Measurements from ENCODE around the gene CD160.
"Not testable (repeated sequence)": the region's sequence is repeated elsewhere in the genome, so short reads cannot be mapped to it uniquely, and the experiment has no call there.

Gene CD160

DNA sequence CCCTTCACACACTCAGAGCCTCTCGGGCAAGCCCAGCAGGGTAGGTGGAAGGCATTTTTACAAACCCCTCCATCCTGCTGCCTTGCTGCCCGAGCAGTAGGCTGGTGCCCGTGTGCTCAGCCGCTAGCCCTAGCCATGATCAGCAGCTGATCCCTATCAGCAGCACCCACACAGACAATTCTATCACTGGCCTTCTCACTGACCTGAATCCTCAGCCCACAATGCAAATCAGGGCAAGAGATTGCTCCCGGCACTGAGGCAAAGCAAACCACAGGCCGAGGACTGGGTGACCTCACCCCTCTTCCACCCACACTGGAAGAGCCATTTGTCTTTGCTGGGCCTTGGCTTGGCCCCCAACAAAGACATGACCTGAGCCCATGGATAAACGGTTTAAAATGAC lies 11.2 kb upstream of the CD160 start:
- peak; percentile 94 for FAIRE-seq
- peak; percentile 88 for DNase-seq (ENCODE audit: low spot score)

DNA sequence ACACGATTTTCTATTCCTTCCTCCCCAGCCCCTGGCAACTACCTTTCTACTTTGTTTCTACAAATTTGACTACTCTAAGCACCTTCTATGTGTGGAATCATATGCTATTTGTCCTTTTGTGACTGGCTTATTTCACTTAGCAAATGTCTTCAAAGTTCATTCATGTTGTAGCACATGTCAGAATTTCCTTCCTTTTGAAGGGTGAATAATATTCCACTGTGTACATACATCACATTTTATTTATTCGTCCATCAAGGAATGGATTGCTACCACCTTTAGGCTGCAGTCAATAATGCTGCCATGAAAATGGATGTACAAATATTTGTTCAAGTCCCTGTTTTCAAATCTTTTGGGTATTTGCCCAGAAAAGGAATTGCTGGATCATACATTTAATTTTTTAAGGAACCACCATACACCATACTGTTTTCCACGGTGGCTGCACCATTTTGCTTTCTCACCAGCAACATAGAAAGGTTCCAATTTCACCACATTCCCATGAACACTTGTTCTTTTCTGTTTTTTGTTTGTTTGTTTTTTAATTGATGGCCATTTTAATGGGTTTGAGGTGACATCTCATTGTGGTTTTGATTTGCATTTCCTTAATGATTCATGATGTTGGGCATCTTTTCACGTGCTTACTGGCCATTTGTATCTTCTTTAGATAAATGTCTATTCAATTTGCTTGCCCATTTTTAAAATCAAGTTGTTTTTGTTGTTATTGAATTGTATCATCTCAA lies 8.8 kb upstream of the CD160 start:
- no peak for DNase-seq (ENCODE audit: low spot score)
- FAIRE-seq: no peak

DNA sequence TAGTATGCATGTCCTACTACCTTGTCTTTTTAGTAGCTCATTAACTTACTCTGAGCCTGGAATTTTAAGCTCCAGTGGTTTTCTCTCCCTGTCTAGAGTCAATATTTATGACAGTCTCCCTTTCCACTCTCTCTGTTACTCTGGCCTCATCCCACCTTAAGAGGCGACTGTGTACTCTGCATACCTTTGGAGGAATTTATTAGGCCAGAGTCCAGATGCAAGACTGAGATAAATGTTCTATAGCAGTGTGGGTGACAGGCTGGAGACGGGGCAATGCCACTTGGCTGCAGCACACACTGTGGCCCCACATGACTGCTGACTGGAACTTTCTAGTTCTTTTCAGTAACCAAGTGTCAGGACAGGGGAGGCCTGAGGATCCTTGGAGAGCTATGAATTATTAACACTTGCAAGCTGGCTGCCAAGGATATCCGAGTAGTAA lies 8.1 kb upstream of the CD160 start:
- FAIRE-seq: peak; percentile 98
- peak; percentile 99 for DNase-seq (ENCODE audit: low spot score)

DNA sequence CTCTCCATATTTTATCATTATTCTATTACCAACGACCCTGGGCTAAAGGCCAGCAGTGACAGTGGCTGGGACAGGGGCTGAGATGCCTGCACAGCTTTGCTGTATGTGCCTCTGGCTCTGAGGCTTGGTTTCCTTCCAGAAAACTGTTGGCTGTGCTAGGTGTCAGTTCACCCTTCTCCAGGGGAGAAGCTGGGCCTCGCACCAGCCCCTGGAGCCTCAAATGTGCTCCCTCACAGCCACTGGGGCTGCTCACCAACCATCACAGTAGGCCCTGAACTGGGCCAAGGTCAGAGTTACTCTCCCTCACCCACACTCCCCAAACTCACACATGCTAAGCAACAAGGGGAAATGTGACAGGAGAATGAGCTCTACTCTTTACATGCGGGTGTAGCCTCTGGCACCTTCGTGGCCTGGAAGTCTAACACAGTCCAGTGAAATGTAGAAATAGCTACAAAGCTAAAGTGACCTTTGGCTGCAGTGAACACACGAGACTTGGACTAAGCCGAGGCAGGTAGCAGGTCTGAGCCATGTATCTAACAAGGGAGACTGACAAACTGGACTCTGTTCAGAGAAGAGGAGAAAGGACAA lies 4.7 kb upstream of the CD160 start:
- FAIRE-seq (no peak), DNase-seq (ENCODE audit: low spot score) (no peak)

DNA sequence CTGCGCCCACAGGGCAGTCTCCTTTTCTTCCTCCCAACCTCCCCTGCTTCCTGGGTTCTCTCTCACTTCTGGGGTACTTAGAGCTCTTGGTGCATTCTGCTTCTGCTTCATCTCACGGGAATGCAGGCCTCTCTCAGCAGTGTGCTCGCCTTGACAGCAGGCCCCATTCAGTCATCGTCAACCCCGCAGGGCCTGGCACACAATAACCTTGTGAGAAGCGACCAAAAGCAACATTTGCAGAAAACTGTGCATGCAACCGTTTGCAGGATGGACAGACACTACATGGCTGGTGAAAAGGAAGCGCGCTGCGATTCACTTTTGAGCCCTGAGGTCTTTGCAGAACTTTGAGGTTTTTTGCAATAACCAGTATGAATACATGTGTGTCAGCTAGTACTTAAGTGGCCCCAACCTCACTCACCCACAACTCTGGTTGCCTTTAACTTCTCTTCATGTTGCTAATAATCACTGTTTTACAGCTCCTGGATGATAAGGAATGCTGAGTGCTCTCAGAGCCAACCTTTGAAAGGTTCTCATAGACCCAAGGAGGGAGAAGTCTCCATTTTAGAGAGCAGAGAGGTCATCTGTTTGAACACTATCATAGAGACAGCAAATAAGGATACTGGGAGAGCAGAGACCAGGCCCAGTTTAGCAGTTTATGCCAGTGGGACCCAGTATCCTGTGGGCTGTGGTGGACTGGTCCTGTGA lies 2.5 kb upstream of the CD160 start:
- DNase-seq (ENCODE audit: low spot score) (no peak), FAIRE-seq (no peak)

DNA sequence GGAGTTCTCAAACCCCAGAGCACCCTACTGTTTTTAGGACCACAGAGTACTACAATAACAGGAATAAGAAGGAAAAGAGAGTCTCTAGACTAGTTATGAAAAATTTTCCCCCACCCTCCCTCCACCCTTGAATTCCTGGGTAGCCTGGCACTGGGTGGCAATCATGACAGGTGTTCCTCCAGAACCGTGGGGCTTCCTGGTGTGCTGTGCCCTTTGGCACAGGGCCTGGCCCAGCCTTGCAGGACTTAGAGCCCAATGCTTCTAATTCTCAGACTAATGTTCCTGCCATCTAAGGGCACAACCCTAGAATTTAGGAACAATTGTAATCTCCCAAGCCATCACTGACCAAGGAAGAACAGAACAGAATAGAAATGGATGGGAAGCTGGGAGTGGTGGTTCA lies 1.5 kb upstream of the CD160 start:
- DNase-seq (ENCODE audit: low spot score): no peak
- no peak for FAIRE-seq

DNA sequence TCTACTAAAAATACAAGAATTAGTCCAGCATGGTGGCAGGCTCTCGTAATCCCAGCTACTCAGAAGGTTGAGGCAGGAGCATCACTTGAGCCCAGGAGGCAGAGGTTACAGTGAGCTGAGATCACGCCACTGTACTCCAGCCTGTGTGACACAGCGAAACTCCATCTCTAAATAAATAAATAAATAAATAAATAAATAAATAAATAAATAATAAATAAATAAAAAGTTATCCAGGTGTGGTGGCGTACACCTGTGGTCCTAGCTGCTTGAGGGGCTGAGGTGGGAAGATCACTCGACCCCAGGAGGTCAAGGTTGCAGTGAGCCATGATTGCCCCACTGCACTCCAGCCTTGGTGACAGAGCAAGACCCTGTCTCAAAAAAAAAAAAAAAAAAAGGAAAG lies 834 bp upstream of the CD160 start:
- not testable (repeated sequence) for DNase-seq (ENCODE audit: low spot score); FAIRE-seq

DNA sequence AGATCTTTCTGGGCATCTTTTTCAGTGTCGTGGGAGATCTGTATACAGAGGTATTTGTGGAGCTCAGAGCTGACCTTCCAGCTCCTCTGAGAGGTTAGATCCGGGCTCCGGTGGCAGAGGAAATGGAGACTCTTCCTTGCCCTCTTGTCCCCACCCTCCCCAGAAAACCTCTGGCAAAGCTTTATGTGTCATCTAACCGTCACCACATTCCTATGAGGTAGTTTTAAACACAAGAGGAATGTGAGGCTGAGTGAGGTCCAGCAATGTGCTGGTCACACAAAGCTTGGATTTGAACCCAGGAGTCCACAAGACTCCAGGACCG lies 1.2 kb downstream of the CD160 start:
- peak; percentile 94 for DNase-seq (ENCODE audit: low spot score)
- FAIRE-seq: peak; percentile 88

DNA sequence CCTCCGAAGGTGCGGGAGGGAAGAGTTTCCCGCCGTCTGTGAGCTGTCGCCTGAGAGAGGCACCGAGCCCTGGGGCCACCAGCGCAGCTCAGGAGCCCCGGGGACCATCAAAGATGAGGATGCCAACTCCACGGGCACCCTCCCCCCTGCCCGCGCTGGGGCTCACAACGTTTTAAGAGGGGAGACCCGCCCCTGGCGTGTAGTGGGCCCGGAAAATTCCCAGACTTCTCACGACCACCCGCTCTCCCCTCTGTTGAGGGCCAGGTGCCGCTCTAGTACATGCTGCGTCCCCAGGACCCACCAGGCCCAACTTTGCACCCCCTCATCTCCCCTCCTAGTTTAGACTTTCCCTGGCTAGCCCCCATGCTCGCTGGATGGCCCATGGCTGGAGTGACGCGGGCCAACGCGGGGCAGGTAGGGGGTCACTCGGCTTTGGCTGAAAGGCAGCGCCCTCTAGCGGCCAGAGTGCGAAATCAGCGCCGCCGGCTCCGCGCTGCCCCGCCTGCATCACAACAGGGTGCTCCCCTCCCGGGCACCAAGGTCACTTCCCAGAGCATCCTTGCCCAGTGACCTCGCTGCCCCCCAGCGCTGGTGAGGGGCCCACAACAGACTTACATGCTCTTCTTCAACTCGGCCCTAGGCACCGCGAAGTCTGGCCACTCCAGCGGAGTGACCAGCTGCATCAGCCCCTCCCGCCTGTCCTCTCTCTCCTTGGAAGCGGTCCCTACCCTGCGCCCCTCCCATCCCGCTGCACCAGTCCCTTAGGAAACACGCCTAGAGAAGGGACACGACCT lies 1.8 kb downstream of the CD160 start:
- DNase-seq (ENCODE audit: low spot score) (peak; percentile 73), FAIRE-seq (no peak)

DNA sequence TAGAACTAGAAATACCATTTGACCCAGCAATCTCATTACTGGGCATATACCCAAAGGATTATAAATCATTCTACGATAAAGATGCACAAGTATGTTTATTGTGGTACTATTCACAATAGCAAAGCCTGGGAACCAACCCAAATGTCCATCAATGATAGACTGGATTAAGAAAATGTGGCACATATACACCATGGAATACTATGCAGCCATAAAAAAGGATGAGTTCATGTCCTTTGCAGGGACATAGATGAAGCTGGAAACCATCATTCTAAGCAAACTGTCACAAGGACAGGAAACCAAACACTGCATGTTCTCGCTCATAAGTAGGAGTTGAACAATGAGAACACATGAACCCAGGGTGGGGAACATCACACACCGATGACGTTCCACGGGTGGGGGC lies 6.9 kb downstream of the CD160 start:
- not testable (repeated sequence) for DNase-seq (ENCODE audit: low spot score); FAIRE-seq

DNA sequence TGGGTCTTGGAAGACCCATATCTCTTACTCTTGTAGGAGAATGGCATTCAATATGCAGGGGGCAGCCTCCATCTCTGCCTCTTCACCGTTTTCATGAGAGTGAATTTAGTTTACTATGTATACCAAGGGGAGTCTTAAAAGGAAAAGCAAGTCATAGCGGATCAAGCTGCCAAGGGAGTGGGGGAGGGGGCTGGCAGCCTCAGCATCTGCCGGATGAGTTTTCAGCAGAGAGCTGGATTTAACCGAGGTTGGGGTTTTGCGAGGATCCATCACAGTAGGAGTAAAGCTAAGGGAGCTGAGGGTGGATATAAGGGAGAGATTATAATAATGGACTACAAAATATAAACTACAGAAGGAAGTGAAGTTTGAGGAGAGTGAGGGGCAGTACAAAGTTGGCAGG lies 9.9 kb downstream of the CD160 start:
- no peak for FAIRE-seq

DNA sequence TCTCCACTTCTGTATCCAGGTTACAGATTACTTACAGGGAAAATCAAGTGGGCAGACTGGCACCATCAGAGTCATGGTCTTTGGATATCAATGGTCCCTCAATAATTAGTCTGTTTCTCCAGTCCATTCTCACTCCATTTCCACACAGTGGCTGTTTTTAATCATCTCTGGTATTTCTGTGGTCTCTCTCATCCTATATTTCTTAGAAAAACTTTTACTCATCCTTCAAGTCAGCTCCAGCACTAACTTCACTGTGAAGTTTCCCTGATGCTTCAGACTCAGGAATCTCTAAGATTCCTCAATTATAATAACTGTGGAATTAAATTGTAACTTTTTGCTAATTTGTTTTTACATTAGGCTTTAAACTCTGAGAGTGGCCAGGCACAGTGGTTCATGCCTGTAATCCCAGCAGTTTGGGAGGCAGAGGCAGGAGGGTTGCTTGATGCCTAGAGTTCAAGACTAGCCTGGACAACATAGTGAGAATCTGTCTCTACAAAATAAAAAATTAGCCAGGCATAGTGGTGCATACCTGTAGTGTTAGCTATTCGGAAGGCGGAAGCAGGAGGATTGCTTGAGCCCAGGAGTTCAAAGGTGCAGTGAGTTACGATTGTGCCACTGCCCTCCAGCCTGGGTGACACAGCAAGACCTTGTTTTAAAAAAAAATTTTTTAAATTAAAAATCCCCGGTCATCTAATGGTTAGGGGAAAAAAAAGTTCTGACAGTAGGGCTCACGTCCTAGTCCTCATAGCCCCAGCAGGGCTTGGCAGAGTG lies 10.6 kb downstream of the CD160 start:
- no peak for FAIRE-seq
- DNase-seq (ENCODE audit: low spot score): no peak

More for the DNA sequence above, 9.9 kb downstream of the CD160 start:
- no peak for DNase-seq (ENCODE audit: low spot score)

DNA sequence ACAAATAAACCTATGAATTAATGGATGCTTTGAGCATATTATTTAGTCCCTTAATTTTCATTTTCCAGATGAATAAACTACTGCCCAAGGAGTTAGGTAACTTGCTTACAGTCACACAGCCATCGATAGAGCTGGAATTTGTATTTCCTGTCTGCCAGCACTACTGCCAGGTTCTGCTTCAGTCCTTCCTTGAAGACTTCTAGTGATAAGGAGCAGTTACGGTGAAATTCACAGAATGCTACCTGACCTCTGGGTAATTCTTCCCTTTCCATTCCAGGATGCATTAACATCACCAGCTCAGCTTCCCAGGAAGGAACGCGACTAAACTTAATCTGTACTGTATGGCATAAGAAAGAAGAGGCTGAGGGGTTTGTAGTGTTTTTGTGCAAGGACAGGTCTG lies 11.2 kb downstream of the CD160 start:
- FAIRE-seq (no peak), DNase-seq (ENCODE audit: low spot score) (no peak)

DNA sequence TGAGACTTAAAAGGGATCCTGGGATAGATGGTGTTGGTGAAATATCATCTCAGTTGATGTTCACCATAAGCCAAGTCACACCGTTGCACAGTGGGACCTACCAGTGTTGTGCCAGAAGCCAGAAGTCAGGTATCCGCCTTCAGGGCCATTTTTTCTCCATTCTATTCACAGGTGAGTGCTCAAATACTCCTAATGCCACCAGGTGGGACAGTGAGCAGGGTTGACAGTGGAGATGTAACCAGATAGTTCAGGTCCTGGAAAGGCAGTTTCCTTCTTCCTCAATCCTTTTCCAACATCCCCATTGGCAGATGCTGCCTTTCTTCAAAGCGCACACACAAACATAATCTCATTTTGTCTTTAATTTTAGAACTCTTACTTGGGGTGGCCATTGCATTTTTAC lies 11.6 kb downstream of the CD160 start:
- DNase-seq (ENCODE audit: low spot score): no peak

DNA sequence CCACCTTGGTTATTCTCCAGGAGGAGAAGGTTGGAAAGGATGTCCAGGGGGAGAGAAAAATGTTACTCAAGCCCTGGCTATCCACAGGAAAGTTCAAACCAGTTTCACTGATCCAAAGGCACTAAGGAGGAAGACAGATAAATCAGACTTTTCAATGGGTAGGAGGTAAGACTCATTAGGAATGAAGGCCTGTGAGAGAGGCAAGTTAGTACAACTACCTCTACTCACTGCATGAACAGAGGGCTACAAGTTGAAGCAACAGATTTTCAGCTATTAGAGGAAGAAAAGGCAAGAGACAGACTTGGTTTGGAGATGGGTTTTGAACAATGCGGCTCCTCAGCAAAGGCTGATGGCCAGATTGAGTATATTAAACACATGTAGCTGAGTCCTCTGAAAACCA lies 16.9 kb downstream of the CD160 start:
- FAIRE-seq (no peak), DNase-seq (ENCODE audit: low spot score) (no peak)

More for the DNA sequence above, 11.6 kb downstream of the CD160 start:
- no peak for FAIRE-seq

DNA sequence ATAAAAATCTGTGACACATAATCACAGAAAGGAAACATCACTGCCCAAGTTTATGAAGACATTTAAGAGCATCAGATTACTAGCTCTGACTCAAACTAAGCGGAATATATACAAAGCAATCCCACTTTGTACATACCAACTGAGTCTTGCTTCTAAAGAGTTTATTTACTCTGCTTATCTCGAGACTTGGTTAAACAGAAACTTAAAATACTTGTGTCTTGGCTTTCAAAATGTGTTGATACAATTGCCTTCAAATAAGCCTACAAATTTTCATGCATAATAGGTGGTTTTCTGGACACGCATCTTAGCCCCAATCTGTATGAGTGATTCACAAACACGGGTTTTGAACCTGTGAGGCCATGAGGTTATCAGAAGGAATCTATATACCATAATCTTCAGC lies 21.0 kb downstream of the CD160 start:
- FAIRE-seq: no peak
- no peak for DNase-seq (ENCODE audit: low spot score)

DNA sequence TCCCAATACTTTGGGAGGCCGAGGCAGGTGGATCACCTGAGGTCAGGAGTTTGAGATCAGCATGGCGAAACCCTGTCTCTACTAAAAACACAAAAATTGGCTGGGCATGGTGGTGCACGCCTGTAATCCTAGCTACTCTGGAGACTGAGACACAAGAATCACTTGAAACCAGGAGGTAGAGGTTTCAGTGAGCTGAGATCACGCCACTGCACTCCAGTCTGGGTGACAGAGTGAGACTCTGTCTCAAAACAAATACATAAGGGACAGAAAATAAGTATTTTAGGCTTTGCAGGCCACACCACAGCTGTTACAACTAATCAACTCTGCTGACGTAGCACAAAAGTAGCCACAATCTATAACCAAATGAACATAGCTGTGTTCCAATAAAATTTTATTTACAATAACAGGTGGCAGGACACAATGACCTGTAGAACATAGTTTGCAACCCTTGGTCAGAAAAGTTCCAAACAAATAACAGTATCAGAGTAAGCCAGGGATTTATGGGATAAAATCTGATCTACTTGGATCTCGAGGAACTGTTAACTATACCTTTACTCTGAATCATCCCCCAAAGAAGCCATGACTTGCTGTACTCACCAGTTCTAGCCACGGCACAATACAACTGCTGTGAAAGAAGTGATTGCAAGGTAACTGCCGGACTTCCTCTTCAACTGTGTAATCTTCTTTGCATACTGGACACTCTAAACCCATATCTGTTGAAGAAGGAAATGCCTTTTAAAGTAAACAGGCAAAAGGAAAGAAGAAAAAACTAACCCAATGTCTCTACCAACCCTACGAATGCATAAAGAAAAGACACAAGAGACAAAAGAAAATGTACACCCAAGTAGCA lies 28.3 kb downstream of the CD160 start:
- FAIRE-seq (no peak), DNase-seq (ENCODE audit: low spot score) (no peak)

DNA sequence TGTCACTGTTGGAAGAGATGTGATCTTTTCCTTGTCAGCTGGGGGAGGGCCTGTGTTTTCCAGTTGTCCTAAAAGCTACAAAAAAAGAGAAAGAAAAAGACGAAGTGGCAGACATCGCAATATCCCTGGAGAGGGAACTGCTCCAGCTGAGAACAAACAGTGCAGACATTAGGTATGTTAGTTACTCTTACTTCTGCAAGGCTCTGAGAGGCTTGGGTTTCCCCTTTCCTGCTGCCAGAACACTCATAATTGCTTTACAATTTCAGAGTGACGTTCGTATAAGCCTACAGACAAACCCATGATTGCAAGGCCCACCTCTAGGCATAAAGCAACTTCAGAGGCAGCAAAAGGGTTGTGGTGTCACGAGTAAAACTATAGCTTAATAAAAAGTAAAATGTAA lies 31.1 kb downstream of the CD160 start:
- no peak for DNase-seq (ENCODE audit: low spot score)
- no peak for FAIRE-seq

DNA sequence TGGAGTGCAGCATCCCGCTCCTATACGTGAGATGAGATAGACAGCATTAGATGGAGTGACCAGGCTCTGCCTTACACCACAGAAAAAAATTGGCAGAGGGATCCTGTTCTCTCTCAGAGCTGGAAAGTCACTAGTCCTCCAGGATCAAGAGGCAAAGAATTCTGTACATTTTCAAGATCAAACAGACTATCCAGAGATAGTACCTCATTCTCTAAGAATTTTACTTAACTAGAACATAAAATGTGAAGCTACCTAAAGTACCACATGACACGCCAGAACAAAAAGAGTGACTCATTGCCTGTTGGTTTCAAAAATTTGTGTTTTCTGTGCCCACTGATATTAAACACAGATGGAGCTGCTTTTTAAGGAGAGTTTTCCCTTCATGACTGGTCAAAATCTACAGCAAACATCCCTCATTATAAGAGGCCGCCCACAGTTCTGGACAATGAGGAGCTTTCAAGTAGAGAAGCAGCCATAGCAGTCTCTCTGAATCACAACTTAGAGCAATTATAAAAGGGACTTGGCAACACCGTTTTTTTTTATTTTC lies 32.3 kb downstream of the CD160 start:
- DNase-seq (ENCODE audit: low spot score): peak; percentile 62
- FAIRE-seq: peak; percentile 54

DNA sequence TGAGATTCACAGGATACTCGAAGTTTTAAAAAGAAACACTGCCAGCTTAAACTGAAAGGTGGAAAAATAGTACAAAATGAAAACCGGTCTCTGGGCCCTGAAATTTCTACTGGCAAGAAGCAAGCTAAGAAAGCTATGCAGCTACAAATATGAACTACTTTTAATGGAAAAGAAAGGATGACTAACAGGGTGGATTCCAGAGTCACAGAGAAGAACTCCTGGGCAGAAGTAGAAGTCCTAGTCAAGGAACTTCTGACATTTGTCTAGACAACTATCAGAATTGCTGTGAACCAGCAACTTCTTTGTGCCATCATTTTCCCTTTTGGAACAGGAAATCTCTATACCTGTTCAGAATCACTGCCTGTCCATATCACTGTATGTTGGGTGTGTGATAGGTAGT lies 38.1 kb downstream of the CD160 start:
- no peak for FAIRE-seq
- DNase-seq (ENCODE audit: low spot score): no peak

All from RCC 7860 (cell line).